ENCODE results near the gene AGPAT1. TPM values are rescaled to one million over a fixed set of nuclear protein-coding genes. Genes with fewer than 3 reads are reported as not detected.
A peak's percentile ranks its signal among the peaks of the same experiment; 100 is the strongest.

AGPAT1 gene
- total RNA-seq, 2 experiments from 2014 or later, result 24.5 to 28.1 TPM

DNA sequence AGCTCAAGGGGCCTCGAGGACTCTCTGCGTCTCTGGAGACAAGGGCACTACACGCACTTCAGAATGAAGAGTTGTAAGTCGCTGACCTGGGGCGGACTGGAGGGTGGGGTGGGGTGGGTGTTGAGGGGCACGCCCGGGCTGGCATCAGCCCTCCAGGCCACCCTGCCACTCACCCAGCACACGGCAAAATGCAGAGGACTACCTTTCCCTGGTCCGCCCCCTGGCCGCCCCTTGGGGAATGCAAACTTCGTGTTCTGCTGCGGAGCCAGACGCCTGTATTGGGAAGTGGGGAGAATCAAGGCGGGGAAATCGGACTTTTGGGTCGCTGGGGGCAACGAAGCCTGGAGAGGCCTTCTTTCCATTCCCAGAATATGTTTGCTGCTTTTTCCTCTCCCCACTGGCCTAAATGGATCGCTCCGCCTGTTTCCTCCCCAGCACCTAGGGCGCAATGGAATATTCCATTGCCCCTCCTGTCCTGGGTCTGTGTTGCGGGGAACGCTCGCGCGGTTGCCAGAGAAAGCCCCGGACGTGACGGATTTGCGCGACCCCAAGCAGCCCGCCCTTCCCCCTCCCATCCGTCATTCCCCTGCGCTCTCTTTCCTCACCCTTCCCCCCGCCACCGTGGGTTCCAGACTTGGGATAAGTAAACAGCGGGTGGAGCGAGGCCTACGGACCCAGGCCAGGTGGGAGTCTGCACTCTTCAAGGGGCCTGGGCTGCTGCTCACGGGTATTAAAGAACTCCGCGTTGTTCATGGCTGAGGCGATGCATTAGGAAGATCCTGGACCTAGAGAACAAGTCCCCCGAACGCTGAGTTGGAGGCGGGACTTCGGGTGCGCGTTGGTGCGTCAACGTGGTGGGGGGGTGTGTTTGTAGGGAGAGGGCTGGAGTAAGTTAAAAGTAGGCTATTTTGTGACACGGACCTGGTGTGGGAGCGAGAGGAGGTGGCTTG lies 22.0 kb downstream of the AGPAT1 start, which contains the start of gene PPT2:
TSS of gene PPT2 (plus strand) at position 578 of the 950 bp plus-strand sequence. CDS start 454 bp downstream, outside the sequence.
- TF ChIP-seq EZH2phosphoT487 (IDR thresholded peaks at IDR 0.05; ENCODE audit: borderline replicate concordance, low read depth, low read length), result no peak
- TF ChIP-seq, protein P1, sequence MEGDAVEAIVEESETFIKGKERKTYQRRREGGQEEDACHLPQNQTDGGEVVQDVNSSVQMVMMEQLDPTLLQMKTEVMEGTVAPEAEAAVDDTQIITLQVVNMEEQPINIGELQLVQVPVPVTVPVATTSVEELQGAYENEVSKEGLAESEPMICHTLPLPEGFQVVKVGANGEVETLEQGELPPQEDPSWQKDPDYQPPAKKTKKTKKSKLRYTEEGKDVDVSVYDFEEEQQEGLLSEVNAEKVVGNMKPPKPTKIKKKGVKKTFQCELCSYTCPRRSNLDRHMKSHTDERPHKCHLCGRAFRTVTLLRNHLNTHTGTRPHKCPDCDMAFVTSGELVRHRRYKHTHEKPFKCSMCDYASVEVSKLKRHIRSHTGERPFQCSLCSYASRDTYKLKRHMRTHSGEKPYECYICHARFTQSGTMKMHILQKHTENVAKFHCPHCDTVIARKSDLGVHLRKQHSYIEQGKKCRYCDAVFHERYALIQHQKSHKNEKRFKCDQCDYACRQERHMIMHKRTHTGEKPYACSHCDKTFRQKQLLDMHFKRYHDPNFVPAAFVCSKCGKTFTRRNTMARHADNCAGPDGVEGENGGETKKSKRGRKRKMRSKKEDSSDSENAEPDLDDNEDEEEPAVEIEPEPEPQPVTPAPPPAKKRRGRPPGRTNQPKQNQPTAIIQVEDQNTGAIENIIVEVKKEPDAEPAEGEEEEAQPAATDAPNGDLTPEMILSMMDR (conservative IDR thresholded peaks at IDR 0.05; ENCODE audit: low read length), result 0 out of 2 replicates have a peak, but pooled peaks have one; percentile 19
- peaks cover 23% of the 10 kb centered on the region for H3K4me1 ChIP-seq (ENCODE audit: insufficient read depth, low read length, poor library complexity, severe bottlenecking)
- BruUV-seq (replicated peaks), result no TSS peak

DNA sequence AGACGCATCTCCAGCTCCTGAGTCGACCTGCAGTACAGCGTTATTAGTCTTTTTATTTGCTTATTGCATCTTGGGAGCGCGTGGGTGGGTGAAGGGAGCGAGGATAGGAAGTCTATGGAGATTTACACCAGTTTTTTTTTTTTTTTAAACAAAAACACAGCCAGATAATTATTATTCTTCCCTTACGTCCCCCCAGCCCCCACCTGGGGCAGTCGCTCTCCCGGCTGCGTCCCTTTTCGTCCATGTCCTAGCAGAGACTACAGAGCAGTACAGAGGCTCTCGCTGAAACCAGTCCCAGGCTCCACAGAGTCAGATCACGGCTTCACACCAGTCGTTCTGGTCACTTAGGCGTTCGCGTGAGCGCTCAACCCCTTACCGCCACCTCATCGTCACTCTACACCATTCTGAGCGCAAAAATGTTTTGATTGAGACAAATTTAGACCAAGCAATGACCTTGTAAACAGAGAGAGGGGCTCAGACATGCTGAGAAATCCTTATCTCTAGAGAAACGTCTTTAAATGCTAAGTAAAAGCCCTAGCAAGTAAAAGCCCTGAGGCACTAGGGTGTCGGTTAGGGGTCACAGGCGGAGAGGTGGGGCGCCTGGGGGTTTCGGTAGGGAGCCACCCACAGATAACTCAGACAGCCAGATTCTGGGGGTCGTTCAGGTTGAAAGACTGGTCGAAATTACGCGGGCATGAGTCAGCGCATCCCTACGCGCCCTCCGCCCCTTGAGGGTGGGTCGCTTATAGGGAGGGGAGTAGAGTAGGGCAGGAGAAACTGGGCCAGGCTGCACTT lies 22.9 kb downstream of the AGPAT1 start:
- peak overlapping the region; percentile 62 for H3K27ac ChIP-seq (ENCODE audit: low read depth, low read length, poor library complexity, severe bottlenecking)
- H3K4me2 ChIP-seq (ENCODE audit: low read length), result peak overlapping the region; percentile 82
- no peak for DNase-seq (ENCODE audit: low spot score)
- H3K36me3 ChIP-seq (ENCODE audit: insufficient read depth, low read length), result peaks cover 24% of the 10 kb centered on the region
- H3K9me3 ChIP-seq (ENCODE audit: low read length), result no peaks in the 10 kb centered on the region
- H3K79me2 ChIP-seq (ENCODE audit: insufficient read depth, low read depth, low read length), result no peaks in the 10 kb centered on the region; the same call in 1 of the 2 replicates
- TF ChIP-seq EZH2phosphoT487 (IDR thresholded peaks at IDR 0.05; ENCODE audit: borderline replicate concordance, low read depth, low read length), result no peak
- TF ChIP-seq, protein P1 (conservative IDR thresholded peaks at IDR 0.05; ENCODE audit: low read length), result no peak
- H4K20me1 ChIP-seq (ENCODE audit: insufficient read depth, low read length), result no peaks in the 10 kb centered on the region
- intact Hi-C loops (cut with micrococcal nuclease; ENCODE audit: unreplicated experiment), result no loop called here
- no TSS peak for BruUV-seq (replicated peaks)
- peak overlapping the region; percentile 55 for H2AFZ ChIP-seq (ENCODE audit: low read length)
- ChIA-PET POLR2A (interaction anchor here (0.8 kb wide), 1 partner anchor 49 kb away, joined by 3 read pairs; no protein-coding TSS in a partner anchor), CTCF (ENCODE audit: unreplicated experiment) (interaction anchor here (0.7 kb wide), 1 partner anchor 255 kb away, joined by 6 read pairs; no protein-coding TSS in a partner anchor)
- peak overlapping the region; percentile 80 for H3K4me3 ChIP-seq (ENCODE audit: low read depth, low read length, poor library complexity, severe bottlenecking)
- no peaks in the 10 kb centered on the region for H3K9me2 ChIP-seq (ENCODE audit: insufficient read depth, low read length)
- peaks cover 23% of the 10 kb centered on the region for H3K4me1 ChIP-seq (ENCODE audit: insufficient read depth, low read length, poor library complexity, severe bottlenecking)

More for the DNA sequence above, 22.0 kb downstream of the AGPAT1 start, which contains the start of gene PPT2:
- H3K9me2 ChIP-seq (ENCODE audit: insufficient read depth, low read length), result no peaks in the 10 kb centered on the region
- H3K9me3 ChIP-seq (ENCODE audit: low read length), result no peaks in the 10 kb centered on the region
- POLR2A ChIA-PET, result no interaction called here
- peak within 1 kb of the TSS; percentile 62 for H3K27ac ChIP-seq (ENCODE audit: low read depth, low read length, poor library complexity, severe bottlenecking)
- H3K4me3 ChIP-seq (ENCODE audit: low read depth, low read length, poor library complexity, severe bottlenecking), result peak within 1 kb of the TSS; percentile 80
- H2AFZ ChIP-seq (ENCODE audit: low read length), result peak within 1 kb of the TSS; percentile 55
- CTCF ChIA-PET (ENCODE audit: unreplicated experiment), result interaction anchor here (1.1 kb wide), 1 partner anchor 26 kb away, joined by 7 read pairs; the partner anchor contains the start of gene ATF6B
- peak; percentile 93 for DNase-seq (ENCODE audit: low spot score)
- peaks cover 33% of the 10 kb centered on the region for H3K36me3 ChIP-seq (ENCODE audit: insufficient read depth, low read length)
- H3K4me2 ChIP-seq (ENCODE audit: low read length), result peak within 1 kb of the TSS; percentile 82
- no peaks in the 10 kb centered on the region; the same call in 1 of the 2 replicates for H3K79me2 ChIP-seq (ENCODE audit: insufficient read depth, low read depth, low read length)
- H4K20me1 ChIP-seq (ENCODE audit: insufficient read depth, low read length), result no peaks in the 10 kb centered on the region
- intact Hi-C loops (cut with micrococcal nuclease; ENCODE audit: unreplicated experiment), result loop anchor here (1.0 to 2.0 kb wide), 6 partner anchors 23 to 71 kb away; partner anchors contain the start of genes AGPAT1, FKBPL and NOTCH4
